NCI-H82 treated with DMSO at 0.1 percent for 48 hours (cell line): ENCODE data around the gene BCAP29.
"Not testable (repeated sequence)": the region's sequence is repeated elsewhere in the genome, so short reads cannot be mapped to it uniquely, and the experiment has no call there.

Experiments used
- DNase-seq: peaks from one replicate; lab custom pipeline; 2025; ENCODE audit not compliant: unreplicated experiment; lab: John Stamatoyannopoulos, UW

The BCAP29 gene

GRCh38 chr7:107579885-107580715 lies at the start of gene BCAP29:
Gene BCAP29, plus strand, starts transcription at chr7:107580246. Its CDS starts 527 bp downstream, at chr7:107580773.
- peak; percentile 42 for DNase-seq

- DNase-seq: no peak
These were observed 49.3 kb upstream of the BCAP29 start for GRCh38 chr7:107530751-107531150.

- no peak for DNase-seq
These were observed 45.9 kb upstream of the BCAP29 start for GRCh38 chr7:107534139-107534538.

- DNase-seq: not testable (repeated sequence)
These were observed 42.8 kb upstream of the BCAP29 start for GRCh38 chr7:107537228-107537627.

- DNase-seq: no peak
These were observed 42.0 kb upstream of the BCAP29 start for GRCh38 chr7:107538001-107538400.

GRCh38 chr7:107543338-107543993 lies 36.6 kb upstream of the BCAP29 start:
- DNase-seq: no peak

GRCh38 chr7:107544848-107545591 lies 35.0 kb upstream of the BCAP29 start:
- no peak for DNase-seq

- no peak for DNase-seq
These were observed 28.1 kb upstream of the BCAP29 start for GRCh38 chr7:107551936-107552335.

GRCh38 chr7:107555893-107556292 lies 24.2 kb upstream of the BCAP29 start:
- DNase-seq: no peak

- DNase-seq: no peak
These were observed 20.2 kb upstream of the BCAP29 start for GRCh38 chr7:107559864-107560263.

GRCh38 chr7:107560898-107561516 lies 19.0 kb upstream of the BCAP29 start:
- no peak for DNase-seq

- no peak for DNase-seq
These were observed 16.8 kb upstream of the BCAP29 start for GRCh38 chr7:107563081-107563774.

- DNase-seq: peak; percentile 46
These were observed 16.1 kb upstream of the BCAP29 start, which contains the start of the genes COG5 and DUS4L for GRCh38 chr7:107563775-107564552. Gene COG5, minus strand, starts transcription at chr7:107563920. Its CDS starts 24 bp downstream, at chr7:107563896. Gene DUS4L, plus strand, starts transcription at chr7:107563971. Its CDS starts 3,100 bp downstream, at chr7:107567071.

- no peak for DNase-seq
These were observed 15.3 kb upstream of the BCAP29 start for GRCh38 chr7:107564553-107565298.

- no peak for DNase-seq
These were observed 9.7 kb upstream of the BCAP29 start for GRCh38 chr7:107570298-107570697.

- DNase-seq: no peak
These were observed 6.5 kb upstream of the BCAP29 start for GRCh38 chr7:107573537-107573936.

GRCh38 chr7:107579554-107579884 lies 527 bp upstream of the BCAP29 start:
- DNase-seq: no peak

- DNase-seq: no peak
These were observed 804 bp downstream of the BCAP29 start for GRCh38 chr7:107580716-107581383.
